GM19372 (cell line): ENCODE data around the gene CBFB.
"Not testable (repeated sequence)": the region's sequence is repeated elsewhere in the genome, so short reads cannot be mapped to it uniquely, and the experiment has no call there.

Source experiments
- ATAC-seq: cut with Tn5 transposase; IDR thresholded peaks from one replicate; pipeline ENCODE4 v1.9.1; 2021; ENCODE audit warnings: mild to moderate bottlenecking, low read depth, moderate library complexity; ENCODE audit not compliant: unreplicated experiment

Gene CBFB

GRCh38 chr16:67116388-67117311 is 87.7 kb downstream of the CBFB start:
- ATAC-seq: no peak

- no peak for ATAC-seq
Measured at GRCh38 chr16:67117716-67118115, 88.8 kb downstream of the CBFB start.

GRCh38 chr16:67120025-67120424 is 91.1 kb downstream of the CBFB start:
- ATAC-seq: no peak

- not testable (repeated sequence) for ATAC-seq
Measured at GRCh38 chr16:67122799-67123198, 93.8 kb downstream of the CBFB start.

- ATAC-seq: no peak
Measured at GRCh38 chr16:67128417-67128816, 99.5 kb downstream of the CBFB start.

- ATAC-seq: no peak
Measured at GRCh38 chr16:67128887-67129286, 99.9 kb downstream of the CBFB start.

GRCh38 chr16:67129422-67129821 is 100.5 kb downstream of the CBFB start:
- no peak for ATAC-seq

GRCh38 chr16:67137605-67138004 is 108.7 kb downstream of the CBFB start:
- no peak for ATAC-seq

GRCh38 chr16:67141391-67141790 is 112.4 kb downstream of the CBFB start:
- no peak for ATAC-seq

GRCh38 chr16:67142342-67142741 is 113.4 kb downstream of the CBFB start:
- ATAC-seq: no peak

GRCh38 chr16:67144943-67145342 is 116.0 kb downstream of the CBFB start:
- no peak for ATAC-seq

GRCh38 chr16:67145746-67146145 is 116.8 kb downstream of the CBFB start:
- no peak for ATAC-seq

- ATAC-seq: no peak
Measured at GRCh38 chr16:67146523-67147357, 117.8 kb downstream of the CBFB start.

- ATAC-seq: no peak
Measured at GRCh38 chr16:67147437-67148140, 118.6 kb downstream of the CBFB start.

- no peak for ATAC-seq
Measured at GRCh38 chr16:67148221-67148620, 119.3 kb downstream of the CBFB start.

- ATAC-seq: no peak
Measured at GRCh38 chr16:67148656-67149275, 119.8 kb downstream of the CBFB start.

GRCh38 chr16:67149276-67150046 is 120.5 kb downstream of the CBFB start:
- ATAC-seq: no peak

- ATAC-seq: peak; percentile 19
Measured at GRCh38 chr16:67150047-67150832, 121.3 kb downstream of the CBFB start.
